GM19324 (cell line): ENCODE measurements around the gene EML3.
"Not testable (repeated sequence)": the region's sequence is repeated elsewhere in the genome, so short reads cannot be mapped to it uniquely, and the experiment has no call there.

Experiments used
- ATAC-seq: cut with Tn5 transposase; IDR thresholded peaks from one replicate; pipeline ENCODE4 v1.9.1; 2021; ENCODE audit warnings: mild to moderate bottlenecking, moderate library complexity; ENCODE audit not compliant: unreplicated experiment, low FRiP score

EML3 gene, protein sequence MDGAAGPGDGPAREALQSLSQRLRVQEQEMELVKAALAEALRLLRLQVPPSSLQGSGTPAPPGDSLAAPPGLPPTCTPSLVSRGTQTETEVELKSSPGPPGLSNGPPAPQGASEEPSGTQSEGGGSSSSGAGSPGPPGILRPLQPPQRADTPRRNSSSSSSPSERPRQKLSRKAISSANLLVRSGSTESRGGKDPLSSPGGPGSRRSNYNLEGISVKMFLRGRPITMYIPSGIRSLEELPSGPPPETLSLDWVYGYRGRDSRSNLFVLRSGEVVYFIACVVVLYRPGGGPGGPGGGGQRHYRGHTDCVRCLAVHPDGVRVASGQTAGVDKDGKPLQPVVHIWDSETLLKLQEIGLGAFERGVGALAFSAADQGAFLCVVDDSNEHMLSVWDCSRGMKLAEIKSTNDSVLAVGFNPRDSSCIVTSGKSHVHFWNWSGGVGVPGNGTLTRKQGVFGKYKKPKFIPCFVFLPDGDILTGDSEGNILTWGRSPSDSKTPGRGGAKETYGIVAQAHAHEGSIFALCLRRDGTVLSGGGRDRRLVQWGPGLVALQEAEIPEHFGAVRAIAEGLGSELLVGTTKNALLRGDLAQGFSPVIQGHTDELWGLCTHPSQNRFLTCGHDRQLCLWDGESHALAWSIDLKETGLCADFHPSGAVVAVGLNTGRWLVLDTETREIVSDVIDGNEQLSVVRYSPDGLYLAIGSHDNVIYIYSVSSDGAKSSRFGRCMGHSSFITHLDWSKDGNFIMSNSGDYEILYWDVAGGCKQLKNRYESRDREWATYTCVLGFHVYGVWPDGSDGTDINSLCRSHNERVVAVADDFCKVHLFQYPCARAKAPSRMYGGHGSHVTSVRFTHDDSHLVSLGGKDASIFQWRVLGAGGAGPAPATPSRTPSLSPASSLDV

DNA sequence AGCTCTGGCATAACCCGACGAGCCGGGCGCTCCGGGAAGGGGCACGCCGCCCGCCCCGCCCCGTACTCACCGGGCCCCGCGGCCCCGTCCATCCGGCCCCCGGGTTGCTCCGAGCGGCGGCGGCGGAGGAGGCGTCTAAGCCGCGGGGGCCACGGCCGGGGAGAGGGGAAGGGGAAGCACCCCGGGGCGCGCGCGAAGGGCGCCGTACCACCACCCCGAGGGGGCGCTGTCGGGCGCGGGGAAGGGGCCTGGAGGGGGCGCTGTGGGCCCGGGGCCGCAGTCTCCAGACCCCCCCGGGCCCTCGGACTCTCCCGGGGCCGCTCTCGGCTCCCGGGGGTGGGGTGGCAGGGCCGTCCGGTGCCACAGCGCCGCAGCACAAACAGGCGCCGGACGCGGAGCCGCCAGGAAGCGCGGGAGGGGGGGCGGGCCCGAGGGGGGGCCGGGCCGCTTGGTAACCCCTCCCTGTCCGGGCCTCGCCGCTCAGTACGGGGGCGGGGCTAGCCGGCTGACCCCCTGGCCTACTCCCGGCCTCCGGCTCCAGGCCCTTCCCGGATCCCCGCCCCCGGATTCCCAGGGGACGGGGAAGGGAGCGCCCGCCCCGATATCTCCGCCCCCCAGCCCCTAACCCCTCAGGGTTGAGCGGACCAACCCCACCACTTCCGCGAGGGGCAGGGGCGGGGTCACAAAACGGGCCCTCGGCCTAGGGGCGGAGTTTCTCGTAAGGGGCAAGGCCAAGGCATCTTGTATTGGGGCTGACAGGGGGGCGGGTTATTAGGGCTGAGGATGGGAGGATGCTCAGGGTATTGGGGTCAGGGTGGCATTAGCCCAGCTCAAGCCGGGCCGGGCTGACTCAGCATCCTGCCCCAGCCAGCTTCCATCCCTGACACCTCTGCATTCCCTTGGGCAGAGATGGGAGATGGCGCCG lies at the start of gene EML3, which contains the start of gene ROM1:
Gene EML3 (minus strand): TSS at position 410 of the 925 bp plus-strand sequence. CDS start 318 bp downstream, at position 92.
Gene ROM1 (plus strand): TSS at position 892 of the 925 bp plus-strand sequence. CDS start 25 bp downstream, at position 917.
- ATAC-seq, result peak; percentile 65

DNA sequence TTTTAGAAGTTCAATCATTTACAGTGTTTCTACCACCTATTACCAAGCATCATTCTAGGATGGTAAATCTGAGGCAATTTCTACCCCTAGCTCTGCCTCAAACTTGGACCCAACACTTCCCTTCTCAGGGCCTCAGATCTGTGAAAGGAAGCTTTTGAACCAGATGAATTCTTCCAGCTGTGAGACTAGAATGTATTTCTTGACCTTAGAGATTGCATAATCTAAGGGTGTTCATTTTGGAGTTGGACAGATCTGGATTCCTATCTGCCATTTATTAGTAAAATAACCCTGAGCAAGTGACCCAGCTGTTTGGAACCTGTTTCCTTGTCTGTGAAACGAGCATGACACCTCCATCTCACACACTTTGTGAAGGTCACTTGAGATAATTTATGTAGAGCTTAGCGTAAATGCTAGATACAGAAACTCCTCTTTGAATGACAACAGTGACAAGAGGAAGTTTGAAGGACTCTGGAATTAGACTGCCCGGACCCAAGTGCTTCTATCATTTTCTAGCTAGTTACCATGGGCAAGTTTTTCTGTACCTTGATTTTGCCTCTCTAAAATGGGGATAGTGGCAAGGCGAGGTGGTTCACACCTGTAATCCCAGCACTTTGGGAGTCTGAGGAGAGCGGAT lies 44.3 kb upstream of the EML3 start:
- ATAC-seq, result no peak

DNA sequence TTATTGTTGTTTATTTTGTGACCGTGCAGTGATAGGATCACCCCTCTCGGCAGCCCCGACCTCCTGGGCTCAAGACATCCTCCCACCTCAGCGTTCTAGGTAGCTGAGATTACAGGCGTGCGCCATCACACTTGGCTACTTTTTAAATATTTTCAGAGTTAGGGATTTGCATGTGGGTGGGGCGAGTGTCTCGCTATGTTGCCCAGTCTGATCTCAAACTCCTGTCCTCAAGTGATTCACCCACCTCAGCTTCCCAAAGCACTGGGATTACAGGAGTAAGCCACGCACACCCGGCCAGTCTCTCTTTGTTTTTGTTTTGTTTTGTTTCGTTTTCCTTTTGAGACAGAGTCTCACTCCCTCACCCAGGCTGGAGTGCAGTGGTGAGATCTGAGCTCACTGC lies 41.7 kb upstream of the EML3 start:
- ATAC-seq, result no peak

DNA sequence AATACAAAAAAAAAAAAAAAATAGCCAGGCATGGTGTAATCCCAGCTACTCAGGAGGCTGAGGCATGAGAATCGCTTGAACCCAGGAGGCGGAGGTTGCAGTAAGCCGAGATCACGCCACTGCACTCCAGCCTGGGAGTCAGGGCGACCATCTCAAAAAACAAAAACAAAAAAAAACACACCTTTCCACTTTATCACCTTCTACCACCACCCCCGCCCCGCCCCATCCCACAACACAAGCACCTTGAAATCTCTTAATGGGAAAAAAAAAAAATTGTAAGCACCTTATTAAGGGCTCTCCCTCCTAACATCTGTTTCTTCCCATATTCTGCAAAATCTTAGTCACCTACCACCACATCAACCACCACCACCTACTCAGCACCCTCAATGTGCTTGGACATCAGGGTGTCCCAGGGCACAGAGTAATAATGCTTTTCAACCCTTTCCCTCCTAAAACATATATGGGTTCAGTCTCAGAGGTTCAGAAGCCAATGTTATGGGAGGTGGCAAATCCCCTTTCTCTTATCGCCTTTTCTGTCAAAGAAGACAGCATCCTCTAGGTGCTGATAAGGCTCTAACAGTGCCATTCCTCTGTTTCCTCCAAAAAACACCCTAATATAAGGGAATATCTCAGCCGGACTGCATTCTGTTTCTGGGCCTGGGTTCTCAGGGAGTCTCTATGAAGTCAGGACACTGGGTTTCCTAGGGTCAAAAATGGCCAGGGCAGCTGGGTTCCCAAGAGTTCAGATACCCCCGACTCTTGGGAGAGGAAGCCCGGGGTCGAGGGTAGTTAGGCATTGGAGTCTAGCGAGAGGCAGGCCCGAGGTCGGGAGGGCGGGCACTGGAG lies 39.8 kb upstream of the EML3 start:
- ATAC-seq, result peak; percentile 19

DNA sequence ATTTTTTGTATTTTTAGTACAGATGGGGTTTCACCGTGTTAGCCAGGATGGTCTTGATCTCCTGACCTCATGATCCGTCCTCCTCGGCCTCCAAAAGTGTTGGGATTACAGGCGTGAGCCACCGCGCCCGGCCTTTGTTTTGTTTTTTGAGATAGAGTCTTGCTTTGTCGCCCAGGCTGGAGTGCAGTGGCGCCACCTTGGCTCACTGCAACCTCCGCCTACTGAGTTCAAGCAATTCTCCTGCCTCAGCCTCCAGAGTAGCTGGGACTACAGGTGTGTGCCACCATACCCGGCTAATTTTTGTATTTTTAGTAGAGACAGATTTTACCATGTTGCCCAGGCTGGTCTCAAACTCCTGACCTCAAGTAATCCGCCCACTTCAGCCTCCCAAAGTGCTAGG lies 37.7 kb upstream of the EML3 start:
- ATAC-seq, result not testable (repeated sequence)

DNA sequence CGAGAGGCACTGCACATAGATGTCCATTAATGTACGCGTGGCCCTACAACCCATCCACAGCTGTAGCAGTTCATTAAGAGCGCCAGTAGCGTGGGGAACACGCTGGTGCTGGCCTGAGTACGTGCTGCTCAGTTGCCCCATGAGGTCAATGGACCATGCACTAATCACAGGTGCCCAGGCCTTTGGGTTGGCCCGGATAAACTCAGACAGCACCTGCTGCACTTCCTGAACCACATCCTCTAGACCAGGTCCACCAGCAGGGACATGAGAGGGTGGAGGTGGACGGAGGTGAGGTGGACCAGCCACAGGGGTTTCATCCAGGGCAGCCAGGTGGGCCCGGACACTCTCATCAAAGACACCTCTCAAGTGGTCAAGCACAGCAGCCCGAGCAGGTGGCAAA lies 36.9 kb upstream of the EML3 start:
- ATAC-seq, result no peak

DNA sequence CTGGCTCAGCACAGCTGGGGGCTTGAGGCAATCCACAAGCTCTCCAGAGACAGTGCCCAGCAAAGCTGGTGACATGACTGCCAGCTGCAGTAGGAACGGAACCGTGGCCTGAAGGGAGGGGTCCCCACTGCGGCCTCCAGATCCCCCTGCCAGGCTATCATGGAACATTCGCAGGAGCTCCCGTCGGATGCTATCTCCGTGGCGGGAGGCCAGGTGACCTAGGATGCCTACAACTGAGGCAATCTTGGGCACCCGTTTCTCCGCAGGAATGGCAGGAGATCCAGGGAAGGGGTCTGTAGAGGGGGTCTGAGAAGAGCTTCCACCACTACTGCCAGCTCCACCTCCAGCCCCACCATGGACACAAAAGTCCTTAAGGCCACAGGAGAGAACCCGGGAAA lies 36.4 kb upstream of the EML3 start:
- ATAC-seq, result no peak

DNA sequence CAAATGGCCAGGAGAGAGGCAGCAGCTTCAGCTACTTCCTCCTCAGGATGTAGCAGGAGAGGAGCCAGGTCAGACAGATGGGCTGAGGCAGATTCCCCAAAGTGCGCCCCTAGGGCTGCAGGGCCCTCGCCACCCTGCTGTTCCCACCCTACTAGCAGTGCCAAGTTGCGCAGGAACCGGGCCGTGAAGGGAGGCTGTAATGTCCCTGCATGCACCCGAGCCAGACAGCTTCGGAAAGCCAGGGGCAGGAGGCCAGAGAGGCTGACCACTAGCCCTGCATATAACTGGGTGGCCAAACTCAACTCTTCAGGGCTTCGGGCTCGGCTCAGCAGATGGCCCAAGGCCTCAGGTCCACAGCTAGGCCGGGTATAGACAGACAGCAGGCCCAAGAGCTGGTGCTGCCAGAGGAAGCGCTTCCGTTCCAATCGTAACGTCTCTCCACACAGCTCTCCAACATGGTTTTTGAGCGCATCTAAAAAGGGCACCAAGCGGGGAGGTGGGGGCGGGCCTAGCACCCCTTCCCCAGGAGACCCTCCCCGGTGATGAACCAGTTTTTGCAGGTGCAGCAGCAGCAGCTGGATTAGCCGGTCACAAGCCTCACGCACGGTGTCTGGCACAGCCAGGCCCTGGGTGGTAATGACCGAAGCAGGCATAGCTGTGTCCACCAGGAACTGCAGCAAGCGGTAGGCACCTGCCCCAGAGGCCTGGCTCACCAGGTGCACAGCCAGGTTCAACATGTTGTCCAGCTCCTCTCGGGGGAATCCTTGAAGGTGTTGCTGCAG lies 35.8 kb upstream of the EML3 start:
- no peak for ATAC-seq

DNA sequence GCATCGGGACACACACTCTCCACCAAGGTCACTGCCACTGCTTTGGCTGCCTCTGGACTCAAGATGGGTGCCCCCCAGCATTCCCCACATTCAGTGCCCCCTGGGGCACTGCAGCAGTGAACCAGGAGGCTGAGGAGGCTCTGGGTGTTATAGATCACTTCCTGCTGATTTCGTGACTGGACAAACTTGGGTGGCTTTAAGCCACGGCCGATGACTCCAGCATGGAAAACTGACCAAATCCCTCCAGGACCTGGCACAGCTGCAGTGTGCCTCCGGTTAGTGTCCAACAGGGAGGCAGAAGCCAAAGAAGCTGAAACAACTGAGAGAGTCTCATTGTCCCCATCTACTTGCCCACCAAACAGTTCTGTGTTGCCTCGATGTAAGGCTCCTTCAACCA lies 35.0 kb upstream of the EML3 start:
- ATAC-seq, result no peak

DNA sequence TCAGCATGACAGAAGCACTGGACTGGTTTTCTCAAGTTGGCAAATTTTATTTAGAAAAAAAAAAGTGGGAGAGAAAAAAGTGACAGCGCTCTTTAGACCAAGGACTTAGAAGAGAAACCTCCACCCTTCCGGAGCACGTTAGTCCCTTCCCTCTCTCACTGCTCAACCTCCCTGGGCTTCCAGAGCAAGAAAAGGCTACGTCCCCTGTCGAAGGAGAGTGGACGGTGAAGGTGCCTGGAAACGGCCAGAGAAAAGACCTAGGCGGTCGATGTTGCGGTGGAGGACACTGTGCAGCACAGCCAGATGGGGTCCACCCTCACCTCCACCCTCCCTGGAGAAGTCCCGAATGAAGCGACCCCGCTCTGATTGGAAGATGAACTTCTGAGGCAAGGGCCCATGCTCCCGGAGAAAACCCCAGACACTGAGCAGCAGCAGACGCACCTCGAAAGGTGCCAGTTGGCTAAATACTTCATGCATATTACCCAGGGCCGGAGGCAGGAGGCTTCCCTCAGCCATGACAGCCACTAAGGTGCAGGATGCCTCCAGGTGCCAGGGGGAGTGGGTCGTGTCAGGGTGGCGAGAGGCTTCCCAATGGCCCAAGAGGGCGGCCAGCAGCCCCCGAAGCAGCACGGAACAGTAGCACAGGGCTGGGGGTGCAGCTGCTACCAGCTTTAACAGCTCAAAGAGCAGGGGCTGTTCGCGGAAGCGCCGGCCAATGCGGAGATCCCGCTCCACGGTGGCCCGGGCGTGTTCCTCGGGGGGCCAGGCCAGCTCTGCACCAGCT lies 34.4 kb upstream of the EML3 start:
- no peak for ATAC-seq

DNA sequence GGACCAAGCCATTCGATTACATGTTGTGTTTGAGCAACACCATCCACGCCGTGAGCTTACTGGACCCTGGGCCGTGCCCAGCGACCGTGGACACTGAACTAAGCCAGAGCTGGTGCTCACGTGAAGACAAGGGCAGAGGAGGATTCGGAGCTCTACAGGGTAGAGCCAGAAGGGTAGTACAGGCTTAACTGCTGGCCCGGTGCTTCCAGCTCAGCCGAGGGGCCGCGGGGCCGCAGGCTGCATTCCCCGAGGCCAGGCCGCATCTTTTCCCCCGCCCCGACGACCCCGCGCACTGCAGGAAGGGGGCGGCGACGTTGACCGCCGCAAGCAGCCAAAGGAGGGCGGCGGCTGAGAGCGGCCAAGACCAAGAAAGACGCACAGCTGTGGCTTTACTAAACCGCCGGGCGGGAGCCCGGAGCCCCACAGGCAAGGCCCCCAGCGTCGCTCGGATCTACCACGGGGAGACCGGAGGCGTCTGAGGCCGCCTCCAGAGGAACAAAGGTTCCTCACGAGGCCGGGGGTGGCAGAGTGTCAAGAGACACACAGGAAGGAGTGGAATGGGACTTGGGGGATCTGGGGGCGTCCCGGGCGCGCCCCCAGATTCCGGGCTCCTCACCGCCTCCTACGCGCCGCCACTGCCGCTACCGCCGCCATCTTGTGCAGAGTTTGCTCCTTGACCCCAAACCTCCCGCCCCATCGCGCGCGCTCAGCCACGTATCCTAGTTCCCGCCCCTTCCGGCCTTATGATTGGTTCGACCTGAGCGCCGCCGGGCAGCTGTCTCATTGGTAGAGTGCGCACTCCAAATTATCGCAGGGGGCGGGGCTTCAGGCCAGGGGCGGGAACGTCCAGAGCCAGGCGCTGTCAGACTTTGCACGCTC lies 33.6 kb upstream of the EML3 start, which contains the start of gene GANAB:
Gene GANAB (minus strand): TSS at position 668 of the 879 bp plus-strand sequence. CDS start 14 bp downstream, at position 654.
- ATAC-seq, result peak; percentile 95

DNA sequence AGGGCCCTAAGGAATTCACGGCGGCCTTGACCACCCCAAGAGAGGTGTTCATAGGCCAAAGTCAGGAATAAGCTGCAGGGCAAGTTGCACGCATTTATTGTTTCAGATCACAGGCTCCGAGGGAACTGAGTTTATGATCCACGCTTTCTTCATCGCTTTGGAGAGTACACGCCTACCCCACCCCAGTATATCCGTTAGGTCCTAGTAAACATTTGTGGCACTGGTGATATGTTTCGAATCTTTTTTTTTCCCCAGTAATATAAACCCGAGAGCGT lies 33.0 kb upstream of the EML3 start:
- ATAC-seq, result no peak

DNA sequence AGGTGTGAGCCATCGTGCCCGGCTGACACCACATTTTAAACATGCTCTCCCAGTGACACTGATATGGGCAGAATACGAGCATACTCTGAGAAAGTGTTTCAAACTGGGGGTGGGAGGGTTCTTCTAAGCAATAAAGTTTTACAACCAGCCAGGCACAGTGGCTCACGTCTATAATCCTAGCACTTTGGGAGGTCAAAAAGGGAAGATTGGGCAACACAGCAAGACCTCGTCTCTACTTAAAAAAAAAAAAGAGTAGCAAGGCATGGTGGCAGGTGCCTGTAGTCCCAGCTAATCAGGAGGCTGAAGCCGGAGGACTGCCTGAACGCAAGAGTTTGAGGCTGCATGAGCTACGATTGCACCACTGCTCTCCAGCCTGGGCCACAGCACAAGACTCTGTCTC lies 31.6 kb upstream of the EML3 start:
- ATAC-seq, result no peak

DNA sequence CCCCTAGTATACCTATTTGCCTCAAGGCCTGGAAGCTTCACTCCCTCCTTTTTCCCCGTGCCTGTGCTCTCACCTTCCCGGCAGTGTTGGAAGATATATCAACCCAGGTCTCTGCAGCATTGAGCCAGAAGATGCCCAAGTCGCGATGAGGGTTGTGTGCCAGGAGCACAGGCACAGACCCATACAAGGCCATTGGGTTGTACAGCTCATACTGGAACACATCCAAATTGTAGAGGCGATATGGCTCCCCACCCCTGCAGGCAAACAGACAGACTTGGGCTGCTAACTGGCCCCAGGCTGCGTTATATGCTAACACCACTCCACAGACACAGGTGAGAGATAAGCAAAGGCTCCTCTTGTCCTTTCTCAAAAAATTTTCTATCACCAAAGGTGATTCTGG lies 19.9 kb upstream of the EML3 start:
- ATAC-seq, result no peak

DNA sequence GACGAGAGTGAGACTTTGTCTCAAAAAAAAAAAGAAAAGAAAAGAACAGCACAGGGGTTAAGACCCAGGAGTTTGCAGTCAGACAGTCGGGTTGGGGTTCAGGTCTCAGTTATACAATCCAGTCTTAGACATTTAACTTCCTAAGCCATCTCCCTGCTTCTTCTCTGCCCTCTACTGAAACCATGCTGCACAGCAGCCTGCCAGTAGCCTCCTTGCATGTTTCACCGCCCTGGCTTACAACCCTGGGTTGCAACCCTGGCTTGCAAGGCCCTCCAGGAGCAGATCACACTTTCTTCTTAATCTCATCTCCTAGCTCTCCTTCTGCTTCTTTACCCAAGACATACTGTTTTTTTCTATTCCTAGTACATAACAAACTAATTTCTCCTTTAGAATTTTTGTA lies 15.1 kb upstream of the EML3 start:
- no peak for ATAC-seq

DNA sequence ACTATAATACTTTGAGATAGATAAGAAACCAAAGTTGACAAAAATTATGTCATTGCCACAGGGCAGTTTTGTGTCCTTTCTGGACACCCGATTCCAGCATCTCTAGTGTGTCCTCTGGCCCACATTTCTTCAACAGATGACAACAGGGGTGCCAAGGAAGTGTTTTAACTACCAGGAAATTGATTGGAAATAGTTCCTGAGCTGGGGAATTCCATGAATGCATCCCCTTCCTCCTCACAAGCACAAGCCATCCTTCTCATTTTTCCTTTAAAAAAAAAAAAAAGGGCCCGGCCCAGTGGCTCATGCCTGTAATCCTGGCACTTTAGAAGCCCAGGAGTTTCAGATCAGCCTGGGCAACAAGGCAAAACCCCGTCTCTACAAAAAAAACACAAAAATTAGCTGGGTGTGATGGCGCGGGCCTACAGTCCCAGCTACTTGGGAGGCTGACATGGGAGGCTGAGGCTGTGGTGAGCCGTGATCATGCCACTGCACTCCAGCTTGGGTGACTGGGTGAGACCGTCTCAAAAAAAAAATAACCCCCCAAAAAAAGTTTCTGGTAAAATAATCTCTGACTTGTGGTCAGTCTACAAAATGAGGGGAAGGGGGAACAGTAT lies 10.0 kb upstream of the EML3 start:
- ATAC-seq, result no peak
